Measurements from ENCODE around the gene TPPP.

DNA sequence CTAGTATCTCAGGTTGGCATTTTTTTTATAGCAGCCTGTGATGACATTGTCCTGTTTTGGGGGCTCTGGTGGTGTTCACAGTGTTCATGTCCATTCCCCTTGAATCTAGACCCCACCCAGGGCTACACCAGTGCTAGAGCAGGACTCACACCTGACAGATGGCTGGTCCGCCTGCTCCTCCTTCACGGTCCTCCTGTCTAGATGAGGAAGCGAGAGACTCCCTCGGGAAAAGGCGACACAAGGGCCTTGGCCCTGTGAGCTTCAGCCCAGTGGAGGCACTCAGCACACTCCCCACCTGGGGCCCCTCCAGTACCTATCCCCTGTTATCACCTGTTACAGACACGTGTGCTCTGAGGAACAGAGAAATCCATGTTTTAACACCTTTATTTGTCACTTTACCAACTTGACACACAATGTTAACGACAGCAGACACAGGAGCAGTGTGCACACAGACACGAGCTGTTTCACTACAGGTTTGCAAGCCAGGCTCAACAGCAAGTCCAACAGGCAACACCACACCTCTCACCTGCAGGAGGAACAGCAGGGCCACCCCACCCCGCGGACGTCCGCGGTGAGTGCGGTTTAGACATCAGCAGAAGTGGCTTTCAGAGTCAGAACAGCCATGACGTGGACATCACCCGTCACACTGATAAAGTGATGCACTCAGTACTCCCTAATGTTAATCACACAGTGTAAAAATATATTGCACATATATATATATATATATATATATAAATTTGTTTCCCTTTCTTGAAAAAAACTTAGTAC is 33.5 kb downstream of the TPPP start:
- TF ChIP-seq POLR2A (IDR thresholded peaks at IDR 0.05; ENCODE audit: extremely low read depth, insufficient read length) (no peak), CTCF (IDR thresholded peaks at IDR 0.05; ENCODE audit: low read depth, low read length) (no peak), MAX (IDR thresholded peaks at IDR 0.05; ENCODE audit: low read depth, low read length) (no peak), MYC (IDR thresholded peaks at IDR 0.05; ENCODE audit: low read depth, low read length) (no peak)
